HepG2 (cell line): Measurements from ENCODE around the gene GLB1L. TPM values are rescaled to one million over a fixed set of nuclear protein-coding genes. Genes with fewer than 3 reads are reported as not detected.
A peak's percentile ranks its signal among the peaks of the same experiment; 100 is the strongest.

ENCODE experiments used
- ATAC-seq: fragments of 200-7000 bp; cut with Tn5 transposase; 3 replicates; pipeline ENCODE4 v1.9.1; 2020; ENCODE audit warnings: mild to moderate bottlenecking, moderate library complexity
- BruUV-seq: library from RNA; stranded (reverse); fragments of 400-500 nt; replicated peaks from 2 replicates; lab custom pipeline; 2021; lab: Mats Ljungman, UMichigan
- CTCF ChIA-PET: fragments of 300-600 bp; formaldehyde crosslinking; extraction: SDS; loops from one replicate; lab custom pipeline; 2021; ENCODE audit warnings: low total read pairs, inconsistent platforms, low intra/inter-chr PET ratio; lab: Yijun Ruan, JAX
- POLR2A ChIA-PET: fragments of 350-600 bp; sonication (Branson Sonifier 250); formaldehyde crosslinking; loops from one replicate; lab custom pipeline; 2020; ENCODE audit warnings: antibody characterized with exemption, inconsistent platforms; lab: Yijun Ruan, JAX
- DNase-seq: peaks from one replicate; pipeline ENCODE4 v3.0.0-alpha.2; 2015; ENCODE audit warnings: low spot score
- FAIRE-seq: peaks from 3 replicates; lab custom pipeline; 2011; peaks lifted over from hg19 to GRCh38; lab: Jason Lieb, UNC
- H2AFZ ChIP-seq: one replicate; pipeline ENCODE4 v1.6.1; 2011; ENCODE audit warnings: low read length, inconsistent platforms
- H3K27ac ChIP-seq: fragments of 300-600 bp; 3 replicates; pipeline ENCODE4 v1.8.0; 2011; ENCODE audit warnings: mixed run types, mild to moderate bottlenecking, mixed read lengths, low read length, inconsistent platforms; ENCODE audit not compliant: insufficient read depth; ENCODE audit errors: extremely low read length
- H3K27me3 ChIP-seq, 2 experiments: fragments of 200-600 bp in 1 of 2; 2 replicates in 1 of 2; 3 replicates in 1 of 2; pipeline versions ENCODE4 v1.6.0 to v1.8.0; 2011; ENCODE audit warnings: low read length in 2 of 2, mild to moderate bottlenecking in 2 of 2, moderate library complexity in 2 of 2, inconsistent platforms in 1 of 2; ENCODE audit not compliant: insufficient read depth in 2 of 2, control insufficient read depth in 1 of 2
- H3K36me3 ChIP-seq, 2 experiments: fragments of 200-600 bp in 1 of 2; replicated peaks in 1 of 2; 2 replicates in 1 of 2; 3 replicates in 1 of 2; pipeline versions ENCODE4 v1.5.1 to v1.8.0; 2011; ENCODE audit warnings: low read length in 2 of 2, inconsistent platforms in 1 of 2; ENCODE audit not compliant: insufficient read depth in 2 of 2, control insufficient read depth in 1 of 2
- H3K4me1 ChIP-seq: 2 replicates; pipeline ENCODE4 v1.5.1; 2012; ENCODE audit warnings: low read length, inconsistent platforms; ENCODE audit not compliant: insufficient read depth
- H3K4me2 ChIP-seq: 2 replicates; pipeline ENCODE4 v1.6.0; 2011; ENCODE audit warnings: low read depth, low read length, inconsistent platforms
- H3K4me3 ChIP-seq, 3 experiments: fragments of 200-600 bp in 1 of 3; sonication (generic), shearing (Covaris generic) in 1 of 3; replicated peaks in 1 of 3; 2 replicates each; pipeline ENCODE4 v1.5.1; 2011 to 2016; ENCODE audit warnings: low read length in 3 of 3, inconsistent platforms in 2 of 3, low read depth in 2 of 3, mild to moderate bottlenecking in 2 of 3, control low read depth in 1 of 3, mixed read lengths in 1 of 3; ENCODE audit not compliant: insufficient read depth in 1 of 3
- H3K79me2 ChIP-seq: one replicate; pipeline ENCODE4 v1.6.1; 2011; ENCODE audit warnings: low read length, inconsistent platforms; ENCODE audit not compliant: insufficient read depth
- H3K9ac ChIP-seq: 2 replicates; pipeline ENCODE4 v1.6.0; 2011; ENCODE audit warnings: mild to moderate bottlenecking, low read depth, low read length, inconsistent platforms; ENCODE audit not compliant: insufficient read depth
- H3K9me3 ChIP-seq: 2 replicates; pipeline ENCODE4 v1.5.1; 2012; ENCODE audit warnings: mild to moderate bottlenecking, low read length
- H4K20me1 ChIP-seq: 2 replicates; pipeline ENCODE4 v1.6.0; 2011; ENCODE audit warnings: inconsistent platforms, mild to moderate bottlenecking, low read length, moderate library complexity; ENCODE audit not compliant: insufficient read depth
- AGO2 ChIP-seq: fragments of 200-400 bp; formaldehyde crosslinking; optimal IDR thresholded peaks from 2 replicates; pipeline ENCODE3; 2017; ENCODE audit warnings: mild to moderate bottlenecking, low read depth, low read length, moderate library complexity
- ESRRA ChIP-seq: sonication (generic); formaldehyde crosslinking; IDR thresholded peaks from 2 replicates; pipeline ENCODE4 v1.5.1; 2020; ENCODE audit warnings: mild to moderate bottlenecking, low read depth, missing genetic modification reagents
- HNF4G ChIP-seq, 2 experiments: sonication (generic) in 1 of 2; formaldehyde crosslinking in 1 of 2; IDR thresholded peaks; 2 replicates each; pipeline versions ENCODE4 v1.4.0 to v1.6.1; 2011 to 2020; ENCODE audit warnings: borderline replicate concordance in 2 of 2, low read depth in 2 of 2, mild to moderate bottlenecking in 2 of 2, low read length in 1 of 2, missing genetic modification reagents in 1 of 2, moderate library complexity in 1 of 2
- HNRNPH1 ChIP-seq: fragments of 200-400 bp; formaldehyde crosslinking; optimal IDR thresholded peaks from 2 replicates; pipeline ENCODE3; 2017; ENCODE audit warnings: mild to moderate bottlenecking, low read depth, low read length
- RAD51 ChIP-seq: fragments of 450-650 bp; IDR thresholded peaks from 2 replicates; pipeline ENCODE4 v1.6.1; 2016; ENCODE audit warnings: borderline replicate concordance
- SIN3B ChIP-seq: fragments of 150-350 bp; IDR thresholded peaks from 2 replicates; pipeline ENCODE4 v1.6.1; 2014; ENCODE audit warnings: low read length
- SIX1 ChIP-seq: sonication (generic); formaldehyde crosslinking; IDR thresholded peaks from 2 replicates; pipeline ENCODE4 v1.4.0; 2020; ENCODE audit warnings: missing genetic modification reagents, borderline replicate concordance
- TEAD3 ChIP-seq: optimal IDR thresholded peaks from 2 replicates; pipeline ENCODE3; 2016; ENCODE audit warnings: borderline replicate concordance
- TEF ChIP-seq: sonication (generic); formaldehyde crosslinking; IDR thresholded peaks from 2 replicates; pipeline ENCODE4 v1.5.0; 2020; ENCODE audit warnings: missing genetic modification reagents
- ZNF10 ChIP-seq: sonication (generic); formaldehyde crosslinking; IDR thresholded peaks from 2 replicates; pipeline ENCODE4 v1.4.0; 2020; ENCODE audit warnings: mild to moderate bottlenecking, low read depth, missing genetic modification reagents, borderline replicate concordance
- ZNF263 ChIP-seq: sonication (generic); formaldehyde crosslinking; IDR thresholded peaks from 2 replicates; pipeline ENCODE4 v1.4.0; 2020; ENCODE audit warnings: missing genetic modification reagents
- ZNF350 ChIP-seq: sonication (generic); formaldehyde crosslinking; IDR thresholded peaks from 2 replicates; pipeline ENCODE4 v1.4.0; 2020; ENCODE audit warnings: mild to moderate bottlenecking, low read depth, missing genetic modification reagents, borderline replicate concordance
- ZNF646 ChIP-seq: sonication (generic); formaldehyde crosslinking; IDR thresholded peaks from 2 replicates; pipeline ENCODE4 v1.9.0; 2021; ENCODE audit warnings: mild to moderate bottlenecking, missing genetic modification reagents
- ZNF879 ChIP-seq: sonication (generic); formaldehyde crosslinking; IDR thresholded peaks from 2 replicates; pipeline ENCODE4 v1.8.1; 2023; ENCODE audit warnings: missing genetic modification reagents
- ZSCAN22 ChIP-seq: sonication (generic); formaldehyde crosslinking; IDR thresholded peaks from 2 replicates; pipeline ENCODE4 v1.4.0; 2020; ENCODE audit warnings: mild to moderate bottlenecking, missing genetic modification reagents
- WGBS: methylation state at CpG from one replicate; pipeline ENCODE4 v1.1.6; 2017; ENCODE audit warnings: low lambda C conversion rate; 5-methylcytosine and 5-hydroxymethylcytosine counted together
- in situ Hi-C: cut with HindIII; loops from 2 replicates; pipeline ENCODE4 v1.10.0; 2017; ENCODE audit warnings: low pct_unique_long_range_greater_than_20kb; ENCODE audit not compliant: extremely low pct_ligation_motif_present
- intact Hi-C: fragments of 100-400 bp; cut with micrococcal nuclease; formaldehyde crosslinking; loops from one replicate; pipeline ENCODE4 v1.10.0; 2022; ENCODE audit not compliant: unreplicated experiment
- polyA plus RNA-seq, 8 experiments: library from polyadenylated mRNA; depleted of rRNA in 3 of 8; stranded (reverse) in 7 of 8; unstranded in 1 of 8; fragments of >200 nt; fragmentation: Illumina TruSeq in 4 of 8; extraction: Trizol in 4 of 8; gene quantifications; 2 replicates each; pipeline versions ENCODE4 v1.2.1 to v1.2.3, GENCODE V29; 2011 to 2016; ENCODE audit warnings: low read depth in 4 of 8, missing spikeins in 1 of 8, mixed read lengths in 1 of 8; ENCODE audit not compliant: insufficient read depth in 1 of 8
- total RNA-seq, 5 experiments: library from RNA; depleted of rRNA; stranded (reverse); fragments of >200 nt; fragmentation: Illumina TruSeq; extraction: Trizol; gene quantifications; 2 replicates each; pipeline ENCODE4 v1.2.3, GENCODE V29; 2016; ENCODE audit warnings: low read depth in 1 of 5

The GLB1L gene
- total and polyA plus RNA-seq, 2 of the 13 experiments (the other 11 are each of a cell fraction or from before 2014, with no cell fraction given): 6.8 to 7.3 TPM

- ATAC-seq (peak; percentile 94), FAIRE-seq (peak; percentile 96), DNase-seq (peak; percentile 99)
- Histone ChIP-seq H3K9ac (peak within 1 kb of the TSS; percentile 91), H3K4me1 (peaks cover 39% of the 10 kb centered on the region), H3K27ac (peak within 1 kb of the TSS; percentile 81), H3K9me3 (no peaks in the 10 kb centered on the region), H3K79me2 (peaks cover 51% of the 10 kb centered on the region), H3K4me2 (peak within 1 kb of the TSS; percentile 91), H2AFZ (no peak within 1 kb of the TSS), H3K4me3 (peak within 1 kb of the TSS; percentile 91 to 93 (median 93)), H4K20me1 (no peaks in the 10 kb centered on the region), H3K36me3 (peaks cover 31 to 55% of the 10 kb centered on the region in 2 experiments), H3K27me3 (no peaks in the 10 kb centered on the region; a peak in 1 of 5 replicates)
- under 1% methylated on average over 49 of the region's 80 CpGs for WGBS
- BruUV-seq: no TSS peak
- CTCF ChIA-PET: interaction anchor here (1.2 to 2.3 kb wide), 2 partner anchors 65 to 70 kb away, joined by 3 to 15 read pairs; no protein-coding TSS in a partner anchor
- POLR2A ChIA-PET: interaction anchor here (1.0 to 6.6 kb wide), 18 partner anchors 10 to 158 kb away, joined by 3 to 80 read pairs (median 8); partner anchors contain the start of genes ABCB6, CNPPD1, DNAJB2 and DNPEP
- in situ Hi-C loops (no loop called here), intact Hi-C loops (loop anchor here (1.0 kb wide), 5 partner anchors 11 to 66 kb away; partner anchors contain the start of genes ABCB6, GLB1L, STK16 and ZFAND2B)
- TF ChIP-seq SIN3B (no peak; the same call in 1 of the 2 replicates), ZNF263 (CRISPR knock-in tag) (peak; percentile 55; the same call in 1 of the 2 replicates), ZSCAN22 (no peak), TEF (CRISPR knock-in tag) (peak; percentile 35; the same call in 1 of the 2 replicates), HNF4G (IDR thresholded peaks at IDR 0.05; ENCODE audit: borderline replicate concordance, low read depth, low read length) (0 out of 2 replicates have a peak, but pooled peaks have one; percentile 39), HNF4G (CRISPR knock-in tag; IDR thresholded peaks at IDR 0.05; ENCODE audit: borderline replicate concordance, low read depth) (no peak), AGO2 (no peak), ZNF10 (CRISPR knock-in tag) (no peak), SIX1 (CRISPR knock-in tag) (no peak), ZNF646 (no peak), ZNF350 (CRISPR knock-in tag) (0 out of 2 replicates have a peak, but pooled peaks have one; percentile 82), ZNF879 (no peak; the same call in 1 of the 2 replicates), TEAD3 (CRISPR knock-in tag) (peak; percentile 77), ESRRA (CRISPR knock-in tag) (no peak), RAD51 (no peak), HNRNPH1 (no peak)
Measured at GRCh38 chr2:219229305-219230058, 15.8 kb downstream of the GLB1L start, which contains the start of the genes ANKZF1 and ATG9A. Gene ANKZF1, plus strand, starts transcription at chr2:219229806. Its CDS starts 452 bp downstream, at chr2:219230258. Gene ATG9A, minus strand, starts transcription at chr2:219229636. Its CDS starts 1,612 bp downstream, at chr2:219228024.
